Activated CD4-positive, alpha-beta T cell treated with anti-CD3 and anti-CD28 coated beads for 24 hours (primary cell): Measurements from ENCODE around the gene TMBIM1.
A peak's percentile ranks its signal among the peaks of the same experiment; 100 is the strongest.
"Not testable (repeated sequence)": the region's sequence is repeated elsewhere in the genome, so short reads cannot be mapped to it uniquely, and the experiment has no call there.

Experiments used
- DNase-seq, 2 donors: peaks; one replicate each; pipeline ENCODE4 v3.0.0-alpha.2; 2020; ENCODE audit warnings: low read depth in 2 of 2

Gene TMBIM1

DNA sequence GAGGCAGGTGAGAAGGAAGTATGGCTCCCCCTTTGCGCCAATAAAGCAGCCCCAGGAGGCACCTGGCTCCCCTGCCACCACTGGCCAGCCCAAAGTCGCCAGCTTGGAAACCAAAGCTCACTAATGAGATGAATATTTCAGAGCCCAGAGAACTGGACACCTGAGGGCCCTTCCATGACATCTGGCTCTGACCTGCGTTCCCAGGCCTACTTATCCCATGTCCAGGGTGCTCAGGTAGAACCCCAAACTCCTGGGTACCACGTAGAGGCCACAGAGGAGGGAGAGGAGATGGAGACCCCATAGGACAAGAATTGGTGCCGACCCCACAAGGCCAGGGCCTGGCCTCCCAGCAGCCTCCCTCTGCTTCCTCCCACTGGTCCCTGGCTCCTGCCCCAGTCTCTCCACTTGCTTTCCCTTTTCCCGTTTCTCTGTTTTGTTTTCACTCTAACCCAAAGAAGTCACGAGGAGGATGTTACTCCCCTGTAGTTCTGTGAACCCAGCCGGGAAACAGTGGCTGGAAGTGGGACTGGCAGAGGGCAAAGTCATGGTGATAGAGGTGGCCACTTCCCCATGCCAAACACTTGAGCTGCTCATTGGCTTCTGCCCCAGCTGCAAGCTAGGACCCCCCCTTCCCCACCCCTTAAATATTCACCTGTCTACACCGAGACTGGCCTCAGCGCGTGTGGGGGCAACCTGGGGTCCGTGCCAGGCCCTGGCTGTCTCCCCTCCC lies 820 bp downstream of the TMBIM1 start:
- DNase-seq: no peak

DNA sequence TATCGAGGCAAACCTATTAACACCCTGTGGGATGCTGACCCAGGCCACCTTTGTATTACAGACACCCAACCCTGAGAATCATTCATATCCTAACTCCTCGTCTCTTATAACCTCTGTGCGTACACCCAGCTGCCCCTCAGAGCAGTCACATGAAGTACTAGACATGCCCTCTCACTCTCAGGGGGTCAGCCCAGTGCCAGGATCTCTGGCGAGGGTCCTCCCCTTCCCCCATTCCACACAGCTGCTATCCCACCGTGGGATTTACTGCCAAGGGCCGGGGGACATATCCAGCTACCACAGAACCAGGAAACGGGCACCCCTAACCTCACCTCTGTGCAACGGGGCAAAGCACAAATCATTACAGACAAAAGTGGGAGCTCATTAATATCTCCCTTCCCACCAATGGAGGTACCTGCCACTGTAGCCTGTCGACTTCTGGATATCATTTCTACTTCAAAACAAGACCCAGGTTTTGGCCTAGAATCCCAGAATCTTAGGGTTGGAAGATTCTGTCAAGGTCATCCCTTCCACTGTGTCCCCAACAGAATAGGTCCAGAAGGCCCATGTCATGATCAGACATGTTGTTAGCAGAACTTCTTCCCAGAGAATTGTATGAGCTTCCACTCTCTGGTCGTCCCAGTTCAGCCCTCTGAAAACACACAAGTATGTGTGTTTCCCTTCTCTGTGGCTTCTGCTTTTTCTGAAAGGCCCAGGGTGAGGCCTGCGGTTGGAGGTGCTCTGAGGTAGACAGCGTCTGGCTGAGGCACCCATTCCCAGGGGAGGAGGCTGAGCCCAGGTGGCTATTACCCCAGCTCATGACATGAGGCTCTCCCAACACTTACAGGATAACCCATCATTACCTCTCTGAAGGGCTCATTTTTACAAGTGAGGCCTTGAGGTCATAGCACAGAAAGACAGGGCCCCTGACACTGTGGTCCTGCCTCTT lies 1.7 kb downstream of the TMBIM1 start:
- DNase-seq: no peak

- DNase-seq: no peak
Measured at GRCh38 chr2:218289639-218290315, 2.5 kb downstream of the TMBIM1 start.

DNA sequence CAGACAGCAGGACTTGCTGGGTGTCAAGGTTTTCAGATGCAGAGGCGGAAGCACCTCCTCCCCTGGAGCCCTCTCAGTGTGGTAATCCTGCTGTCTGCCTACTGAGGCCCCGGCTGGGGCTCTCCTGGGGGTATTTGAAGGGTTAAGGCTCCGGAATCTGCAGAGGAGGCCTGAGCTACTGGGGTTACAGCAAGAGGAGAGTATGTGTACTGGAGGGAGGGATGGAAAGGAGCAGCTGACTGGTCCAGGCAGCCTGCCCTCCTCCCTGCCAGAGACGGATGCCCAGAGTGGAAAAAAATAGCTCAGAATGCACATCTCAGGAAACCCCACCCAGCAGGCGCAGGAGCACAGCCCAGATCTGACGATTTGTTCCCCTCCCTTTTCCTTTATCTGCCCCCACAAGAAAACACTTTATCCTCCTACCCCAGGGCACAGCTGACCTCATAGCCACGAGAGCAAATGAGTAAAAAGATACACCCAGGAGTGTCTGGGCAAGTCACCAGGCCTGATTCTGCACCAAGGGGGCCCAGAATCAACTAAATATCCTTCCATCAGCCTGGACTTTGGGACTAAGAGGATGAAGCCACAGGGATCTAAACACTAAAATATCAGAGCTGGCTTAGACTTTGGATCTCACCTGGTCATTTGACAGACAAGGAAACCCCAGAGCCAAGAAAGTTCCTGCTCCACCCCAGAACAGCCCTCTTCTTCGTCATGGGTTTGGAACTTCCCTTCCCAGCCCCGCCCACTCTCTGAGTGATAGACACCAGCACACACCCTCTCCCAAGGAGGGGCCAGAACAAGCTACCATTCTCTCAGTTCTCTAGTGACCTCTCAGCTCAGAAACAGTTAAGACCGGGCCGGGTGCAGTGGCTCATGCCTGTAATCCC lies 5.5 kb downstream of the TMBIM1 start:
- DNase-seq: peak; percentile 64 to 66

DNA sequence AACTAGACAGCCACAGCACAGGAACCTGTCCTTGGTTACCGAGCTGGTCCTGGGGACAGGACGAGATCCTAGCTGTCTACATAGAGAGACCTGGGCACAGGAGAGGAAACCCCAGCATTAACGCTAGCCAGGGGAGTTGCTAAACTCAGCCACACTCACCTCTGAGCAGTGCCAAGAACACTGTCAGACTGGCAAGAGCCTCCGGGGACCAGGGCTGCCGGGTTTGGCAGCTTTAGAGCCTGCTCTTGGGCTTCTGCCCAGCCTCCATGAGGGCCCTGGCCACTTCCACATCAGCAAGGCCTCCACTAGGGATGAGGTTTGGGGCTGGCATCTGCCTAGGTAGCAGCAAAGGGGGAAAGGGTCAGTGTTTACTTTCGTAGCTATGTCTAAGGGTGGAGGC lies 6.7 kb downstream of the TMBIM1 start:
- DNase-seq: no peak

DNA sequence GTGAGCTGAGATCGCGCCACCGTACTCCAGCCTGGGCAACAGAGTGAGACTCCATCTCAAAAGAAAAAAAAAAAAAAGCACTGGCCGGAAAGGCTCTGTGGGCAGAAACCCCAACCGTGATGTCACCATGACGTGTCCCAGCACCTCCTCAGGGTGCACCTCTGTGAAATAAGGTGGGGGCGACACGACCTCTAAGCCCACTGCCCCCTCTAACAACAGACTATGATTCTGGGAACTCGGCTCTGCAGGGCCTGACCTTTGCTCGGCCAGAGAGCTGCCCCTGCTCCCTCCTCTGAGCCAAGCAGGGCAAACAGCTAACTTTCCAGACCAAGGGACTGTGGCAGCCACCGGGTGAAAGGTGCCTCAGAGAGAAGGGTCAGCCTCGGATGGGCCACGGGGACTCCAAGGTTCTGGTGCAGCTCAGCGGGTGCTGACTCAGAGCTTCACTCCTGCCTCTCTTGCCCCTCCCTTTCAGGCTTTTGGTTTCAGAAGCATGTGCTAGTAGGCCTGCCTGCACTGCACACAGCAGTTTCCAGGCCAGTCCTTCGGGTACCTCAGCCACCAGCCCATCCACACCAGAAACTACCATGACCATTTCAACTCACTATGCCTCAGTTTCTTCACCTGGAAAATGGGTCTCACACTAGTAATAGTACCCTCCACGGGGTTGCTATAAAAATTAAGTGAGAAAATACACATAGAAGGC lies 8.0 kb downstream of the TMBIM1 start:
- DNase-seq: peak; percentile 41 to 53

- DNase-seq: no peak
Measured at GRCh38 chr2:218282173-218282991, 9.9 kb downstream of the TMBIM1 start.

- DNase-seq: no peak
Measured at GRCh38 chr2:218281449-218281848, 10.9 kb downstream of the TMBIM1 start.

DNA sequence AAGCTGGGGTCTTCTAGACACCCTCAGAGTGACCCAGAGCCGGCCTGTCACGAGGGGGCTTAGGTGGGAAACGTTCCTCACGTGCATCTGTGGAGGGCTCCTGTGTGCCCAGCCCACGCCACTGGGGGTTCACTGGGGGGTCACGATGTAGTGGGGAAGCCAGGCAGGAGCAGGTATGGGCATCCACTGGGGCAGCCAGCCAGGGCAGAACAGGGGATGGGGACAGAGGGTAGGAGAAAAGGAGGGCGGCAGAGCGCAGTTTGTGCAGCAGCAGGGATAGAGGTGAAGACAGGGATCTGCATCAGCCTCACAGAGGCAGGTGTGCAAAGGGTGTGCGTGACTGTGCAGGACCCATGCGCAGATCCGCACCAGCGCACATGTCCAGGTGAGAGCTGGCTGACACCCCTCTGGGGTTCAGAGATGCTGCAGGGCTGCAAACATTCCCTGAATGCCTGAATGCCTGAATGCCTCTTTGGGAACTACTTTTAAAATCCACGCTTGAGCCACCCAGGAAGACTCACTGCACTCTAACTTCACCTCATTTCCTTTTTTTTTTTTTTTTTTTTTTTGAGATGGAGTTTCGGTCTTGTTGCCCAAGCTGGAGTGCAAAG lies 11.9 kb downstream of the TMBIM1 start:
- DNase-seq: no peak

- no peak for DNase-seq
Measured at GRCh38 chr2:218278531-218279360, 13.6 kb downstream of the TMBIM1 start.

GRCh38 chr2:218277921-218278320 lies 14.4 kb downstream of the TMBIM1 start:
- no peak for DNase-seq

- no peak for DNase-seq
Measured at GRCh38 chr2:218276986-218277755, 15.1 kb downstream of the TMBIM1 start.

DNA sequence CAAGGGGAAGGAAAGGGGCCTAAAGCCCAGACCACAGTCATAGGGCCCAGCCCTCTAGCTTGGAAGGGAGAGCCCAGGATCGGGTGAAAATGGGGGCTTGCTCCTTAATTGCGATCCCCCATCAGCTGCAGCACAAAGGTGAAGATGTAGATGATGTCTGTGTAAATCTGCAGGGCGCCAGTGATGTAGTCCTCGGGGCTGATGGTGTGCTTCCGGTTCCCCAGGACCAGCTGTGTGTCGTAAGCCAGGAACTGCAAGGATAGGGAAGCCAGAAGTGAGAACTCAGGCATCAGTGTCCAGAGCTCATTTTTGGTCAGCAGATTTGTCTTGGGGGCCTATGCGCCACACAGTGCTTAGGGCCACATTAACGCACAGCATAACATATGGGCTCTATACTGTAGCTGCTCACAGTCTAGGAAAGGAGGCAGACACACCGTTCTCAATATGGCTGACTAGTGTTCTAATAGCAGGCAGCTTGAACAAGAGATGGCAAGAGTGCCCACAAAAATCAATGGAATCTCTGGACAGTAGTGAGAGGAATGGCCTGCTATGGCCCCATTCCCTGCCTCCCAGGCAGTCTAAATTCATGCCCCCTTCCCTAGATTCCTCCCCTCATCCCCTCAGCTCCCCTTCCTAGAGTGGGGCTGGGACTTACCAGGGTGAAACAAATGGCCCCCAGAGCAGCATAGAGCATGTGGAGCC lies 16.8 kb downstream of the TMBIM1 start:
- DNase-seq: no peak

GRCh38 chr2:218274586-218274985 lies 17.7 kb downstream of the TMBIM1 start:
- DNase-seq: no peak

GRCh38 chr2:218273908-218274249 lies 18.4 kb downstream of the TMBIM1 start:
- no peak for DNase-seq

DNA sequence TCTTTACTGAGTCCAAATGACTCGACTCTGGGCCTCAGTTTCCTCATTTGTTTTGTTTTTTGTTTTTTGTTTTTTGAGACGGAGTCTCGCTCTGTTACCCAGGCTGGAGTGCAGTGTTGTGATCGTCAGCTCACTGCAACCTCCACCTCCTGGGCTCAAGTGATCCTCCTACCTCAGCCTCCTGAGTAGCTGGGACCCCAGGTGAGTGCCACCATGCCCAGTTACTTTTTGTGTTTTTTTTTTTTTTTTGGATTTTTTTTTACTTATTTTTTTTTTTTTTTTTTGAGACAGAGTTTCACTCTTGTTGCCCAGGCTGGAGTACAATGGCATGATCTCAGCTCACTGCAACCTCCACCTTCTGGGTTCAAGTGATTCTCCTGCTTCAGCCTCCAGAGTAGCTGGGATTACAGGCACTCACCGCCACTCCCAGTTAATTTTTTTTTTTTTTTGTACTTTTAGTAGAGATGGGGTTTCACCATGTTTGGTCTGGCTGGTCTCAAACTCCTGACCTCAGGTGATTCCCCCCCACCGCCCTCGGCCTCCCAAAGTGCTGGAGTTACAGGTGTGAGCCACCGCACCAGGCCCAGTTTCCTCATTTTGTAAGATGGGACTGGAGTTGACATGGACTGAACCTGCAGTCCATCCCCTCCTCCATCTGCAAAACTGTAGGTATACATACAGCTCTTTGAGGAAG lies 18.9 kb downstream of the TMBIM1 start:
- DNase-seq: not testable (repeated sequence)
